Heart right ventricle (tissue), 16 donors: Measurements from ENCODE around the gene WNT1. TPM values are rescaled to one million over a fixed set of nuclear protein-coding genes. Genes with fewer than 3 reads are reported as not detected.

ENCODE experiments used
- ATAC-seq, 8 donors: fragments of 200-7000 bp; cut with Tn5 transposase; one replicate each; pipeline ENCODE4 v1.9.1; 2020; ENCODE audit warnings: mild to moderate bottlenecking in 8 of 8, moderate library complexity in 8 of 8, moderate number of reproducible peaks in 1 of 8
- DNase-seq, 2 donors: peaks; one replicate each; pipeline ENCODE4 v3.0.0-alpha.2; 2020
- H3K27ac ChIP-seq, 10 donors: fragments of 200-600 bp; sonication (generic) in 2 of 10; one replicate each; pipeline versions ENCODE4 v1.5.0 to v1.8.0; 2020 to 2022; ENCODE audit warnings: mild to moderate bottlenecking in 3 of 10
- H3K27me3 ChIP-seq, 7 donors: fragments of 200-600 bp; one replicate each; pipeline ENCODE4 v1.8.0; 2021 to 2022; ENCODE audit warnings: mild to moderate bottlenecking in 2 of 7
- H3K36me3 ChIP-seq, 9 donors: fragments of 200-600 bp; sonication (generic) in 1 of 9; one replicate each; pipeline versions ENCODE4 v1.5.0 to v1.8.0; 2020 to 2022; ENCODE audit warnings: mild to moderate bottlenecking in 2 of 9
- H3K4me1 ChIP-seq, 9 donors: fragments of 200-600 bp; sonication (generic) in 1 of 9; one replicate each; pipeline versions ENCODE4 v1.5.0 to v1.8.0; 2020 to 2022; ENCODE audit warnings: mild to moderate bottlenecking in 4 of 9
- H3K4me3 ChIP-seq, 10 donors: fragments of 200-600 bp; sonication (generic) in 2 of 10; one replicate each; pipeline versions ENCODE4 v1.5.0 to v1.8.0; 2020 to 2022; ENCODE audit warnings: mild to moderate bottlenecking in 7 of 10, moderate library complexity in 2 of 10
- H3K9me3 ChIP-seq, 11 donors: fragments of 200-600 bp in 10 of 11; sonication (generic) in 2 of 11; one replicate each; pipeline versions ENCODE4 v1.5.0 to v1.8.0; 2013 to 2022; ENCODE audit warnings: mild to moderate bottlenecking in 2 of 11, control low read depth in 1 of 11, moderate library complexity in 1 of 11
- CTCF ChIP-seq, 9 donors: fragments of 200-600 bp; sonication (generic) in 2 of 9; IDR thresholded peaks; one replicate each; pipeline versions ENCODE4 v1.5.0 to v1.8.0; 2021 to 2022; ENCODE audit warnings: antibody characterized with exemption in 9 of 9, mild to moderate bottlenecking in 5 of 9, moderate library complexity in 1 of 9
- WGBS, 2 donors: extraction: QIAGEN DNeasy Blood & Tissue Kit; methylation state at CpG; one replicate each; pipeline ENCODE4 v1.1.7; 2013; ENCODE audit warnings: inconsistent platforms in 1 of 2; 5-methylcytosine and 5-hydroxymethylcytosine counted together
- intact Hi-C, 10 donors: fragments of 100-400 bp; cut with DNase I; formaldehyde crosslinking; loops; one replicate each; pipeline versions ENCODE4 v1.11.1 to v1.14.2; 2022
- polyA plus RNA-seq, 2 donors: library from polyadenylated mRNA; stranded (reverse); fragments of 200-250 nt; gene quantifications; one replicate each; pipeline ENCODE4 v1.2.3, GENCODE V29; 2013
- total RNA-seq, 10 donors: library from RNA; stranded (reverse); fragmentation: NEBNext Ultra II Directional in 3 of 10; extraction: Animal tissue kit (Norgen Biotek cat#: 25700) in 3 of 10; gene quantifications; one replicate each; pipeline versions ENCODE4 v1.2.1 to v1.2.4, GENCODE V29; 2021 to 2023
- donor health status: Arrhythmogenic right ventricular cardiomyopathy.
- donor health status: ischemic (EF 13 %, LVEDD 7.1; RV severe dilation, severe dysfunction).
- donor health status: healthy with polysubstance abuse.
- donor health status: DM: no; HTN: yes; CAD: no.
- donor health status: DM: no; HTN: no; CAD: no.
- donor health status: ischemic (EF 25% LVEDD 6.9; RV normal size, moderate dysfunction).
- donor health status: ischemic (EF 25% LVEDD 5.7; RV mildly dilated, moderate dysfunction).
- donor health status: healthy.
- donor health status: DM: yes; HTN: yes; CAD: no.
- donor health status: Ischemic cardiomyopathy.
- donor health status: ischemic (EF 35%, LVEDD 5.7; RV mildly dilated, moderate dysfunction).
- donor health status: nonischemic (EF 11% LVEDD 7.7; RV severe dilation, severe dysfunction).
- donor health status: DM: yes; HTN: yes; CAD: no.
- donor health status: PGD.
- donor health status: ischemic (EF 29% LVEDD 5.4; RV normal size, mild dysfunction).
- donor health status: nonischemic (EF 23%, LVEDD 6.1; RV moderate dilation, normal function).

Gene WNT1
- total and polyA plus RNA-seq, 12 donors, result not detected

- ATAC-seq (peak in 6 of 8 donors; percentile 20 to 58 (median 46)), DNase-seq (peak in 1 of 2 donors; percentile 78)
- H3K9me3 ChIP-seq, result no peaks in the 10 kb centered on the region
- H3K27ac ChIP-seq, result no peak overlapping the region
- 12 to 14% methylated on average over 45 to 50 of the region's 50 CpGs for WGBS, 2 donors
- peaks cover 46 to 100% (median 99%) of the 10 kb centered on the region in 7 donors for H3K27me3 ChIP-seq
- H3K4me1 ChIP-seq, result peaks cover 33 to 58% (median 40%) of the 10 kb centered on the region in 9 donors
- no peaks in the 10 kb centered on the region for H3K36me3 ChIP-seq
- H3K4me3 ChIP-seq, result peak overlapping the region in 9 of 10 donors; percentile 5 to 52 (median 39)
- peak; percentile 40 to 86 (median 77) for TF ChIP-seq CTCF (IDR thresholded peaks at IDR 0.05)
- intact Hi-C loops, result loop anchor here in 1 of 10 donors (1.0 kb wide), 1 partner anchor 11 kb away; no protein-coding TSS in a partner anchor
Measured at GRCh38 chr12:48977290-48978281, 536 bp upstream of the WNT1 start.

- Histone ChIP-seq H3K4me3 (peak overlapping the region; percentile 2 to 52 (median 38)), H3K9me3 (no peaks in the 10 kb centered on the region), H3K36me3 (no peaks in the 10 kb centered on the region), H3K4me1 (peaks cover 33 to 50% (median 40%) of the 10 kb centered on the region in 9 donors), H3K27ac (peak overlapping the region in 1 of 10 donors; percentile 0), H3K27me3 (peaks cover 40 to 100% (median 96%) of the 10 kb centered on the region in 7 donors)
- DNase-seq, result no peak
- intact Hi-C loops, result loop anchor here in 1 of 10 donors (1.0 kb wide), 1 partner anchor 13 kb away; no protein-coding TSS in a partner anchor
- no peak for TF ChIP-seq CTCF (IDR thresholded peaks at IDR 0.05)
- WGBS, 2 donors, result 3% methylated on average over 44 to 45 of the region's 45 CpGs
- ATAC-seq, result peak in 4 of 8 donors; percentile 2 to 23 (median 14)
Measured at GRCh38 chr12:48978741-48979601, 849 bp downstream of the WNT1 start.

- Histone ChIP-seq H3K27me3 (peaks cover 40 to 100% (median 90%) of the 10 kb centered on the region in 7 donors), H3K36me3 (no peaks in the 10 kb centered on the region), H3K4me3 (peak overlapping the region; percentile 2 to 52 (median 38)), H3K9me3 (no peaks in the 10 kb centered on the region), H3K4me1 (peaks cover 33 to 44% (median 40%) of the 10 kb centered on the region in 9 donors), H3K27ac (peak overlapping the region in 1 of 10 donors; percentile 0)
- WGBS, 2 donors, result 1% methylated on average over 55 of the region's 55 CpGs
- ATAC-seq, result peak in 5 of 8 donors; percentile 16 to 37 (median 32)
- no peak for DNase-seq
- intact Hi-C loops, result loop anchor here in 3 of 10 donors (10.0 kb wide), 3 partner anchors 45 to 125 kb away; partner anchors contain the start of genes DDX23 (in 1 of the 3) and FKBP11 (in 1 of the 3)
- TF ChIP-seq CTCF (IDR thresholded peaks at IDR 0.05), result no peak
Measured at GRCh38 chr12:48979602-48980388, 1.7 kb downstream of the WNT1 start.
